HG03558 (cell line): ENCODE results near the gene XYLT1.
A peak's percentile ranks its signal among the peaks of the same experiment; 100 is the strongest.
"Not testable (repeated sequence)": the region's sequence is repeated elsewhere in the genome, so short reads cannot be mapped to it uniquely, and the experiment has no call there.

Experiments
- ATAC-seq: cut with Tn5 transposase; IDR thresholded peaks from one replicate; pipeline ENCODE4 v1.9.1; 2021; ENCODE audit warnings: moderate number of reproducible peaks; ENCODE audit not compliant: unreplicated experiment; ENCODE audit errors: extremely low read depth

XYLT1 gene

GRCh38 chr16:17435318-17435717 lies 35.4 kb downstream of the XYLT1 start:
- ATAC-seq, result no peak

GRCh38 chr16:17433577-17434451 lies 36.9 kb downstream of the XYLT1 start:
- no peak for ATAC-seq

GRCh38 chr16:17432901-17433576 lies 37.7 kb downstream of the XYLT1 start:
- no peak for ATAC-seq

GRCh38 chr16:17431968-17432625 lies 38.7 kb downstream of the XYLT1 start:
- ATAC-seq, result no peak

GRCh38 chr16:17431012-17431411 lies 39.7 kb downstream of the XYLT1 start:
- ATAC-seq, result no peak

GRCh38 chr16:17426451-17426850 lies 44.3 kb downstream of the XYLT1 start:
- ATAC-seq, result no peak

GRCh38 chr16:17424771-17425170 lies 46.0 kb downstream of the XYLT1 start:
- ATAC-seq, result no peak

GRCh38 chr16:17423221-17423620 lies 47.5 kb downstream of the XYLT1 start:
- no peak for ATAC-seq

GRCh38 chr16:17420816-17421215 lies 49.9 kb downstream of the XYLT1 start:
- ATAC-seq, result no peak

GRCh38 chr16:17419266-17419665 lies 51.5 kb downstream of the XYLT1 start:
- no peak for ATAC-seq

GRCh38 chr16:17417740-17418139 lies 53.0 kb downstream of the XYLT1 start:
- ATAC-seq, result no peak

- peak; percentile 87 for ATAC-seq
Observed at GRCh38 chr16:17416461-17417311, 54.1 kb downstream of the XYLT1 start.

GRCh38 chr16:17414916-17415315 lies 55.8 kb downstream of the XYLT1 start:
- ATAC-seq, result no peak

GRCh38 chr16:17414421-17414820 lies 56.3 kb downstream of the XYLT1 start:
- no peak for ATAC-seq

GRCh38 chr16:17413508-17413907 lies 57.3 kb downstream of the XYLT1 start:
- ATAC-seq, result no peak

GRCh38 chr16:17412791-17413190 lies 58.0 kb downstream of the XYLT1 start:
- ATAC-seq, result no peak

- ATAC-seq, result no peak
Observed at GRCh38 chr16:17412221-17412620, 58.5 kb downstream of the XYLT1 start.

- ATAC-seq, result no peak
Observed at GRCh38 chr16:17411263-17411662, 59.5 kb downstream of the XYLT1 start.

GRCh38 chr16:17410316-17410715 lies 60.4 kb downstream of the XYLT1 start:
- ATAC-seq, result not testable (repeated sequence)

- ATAC-seq, result no peak
Observed at GRCh38 chr16:17409894-17410293, 60.9 kb downstream of the XYLT1 start.
